DOHH2 (cell line): ENCODE data around the gene PPARA.

ENCODE experiments used
- H3F3A ChIP-seq: fragments of 200-600 bp; sonication (generic), shearing (Covaris generic); 2 replicates; pipeline ENCODE4 v1.6.0; 2016; ENCODE audit warnings: antibody characterized with exemption, mild to moderate bottlenecking; ENCODE audit not compliant: control insufficient read depth, insufficient read depth
- H3K27ac ChIP-seq: fragments of 200-600 bp; sonication (generic); 2 replicates; pipeline ENCODE4 v1.5.1; 2014; ENCODE audit warnings: low read depth, mild to moderate bottlenecking, low read length, moderate library complexity
- H3K27me3 ChIP-seq: fragments of 200-600 bp; sonication (generic); 2 replicates; pipeline ENCODE4 v1.6.1; 2014; ENCODE audit warnings: mild to moderate bottlenecking, low read length, mixed read lengths; ENCODE audit not compliant: control insufficient read depth
- H3K36me3 ChIP-seq: fragments of 200-600 bp; sonication (generic); 2 replicates; pipeline ENCODE4 v1.6.1; 2014; ENCODE audit warnings: mild to moderate bottlenecking, low read length, moderate library complexity, mixed read lengths; ENCODE audit not compliant: control insufficient read depth
- H3K4me1 ChIP-seq: fragments of 200-600 bp; sonication (generic); 2 replicates; pipeline ENCODE4 v1.6.1; 2014; ENCODE audit warnings: mild to moderate bottlenecking, low read length, mixed read lengths; ENCODE audit not compliant: control insufficient read depth
- H3K4me2 ChIP-seq: fragments of 200-600 bp; sonication (generic); 2 replicates; pipeline ENCODE4 v1.6.0; 2014; ENCODE audit warnings: mild to moderate bottlenecking, low read length, moderate library complexity
- H3K4me3 ChIP-seq: fragments of 200-600 bp; sonication (generic); 2 replicates; pipeline ENCODE4 v1.5.1; 2014; ENCODE audit warnings: mild to moderate bottlenecking, low read length, mixed read lengths
- H3K79me2 ChIP-seq: fragments of 200-600 bp; sonication (generic); 2 replicates; pipeline ENCODE4 v1.6.1; 2014; ENCODE audit warnings: mild to moderate bottlenecking, low read length, mixed read lengths; ENCODE audit not compliant: control insufficient read depth
- H3K9me2 ChIP-seq: fragments of 200-600 bp; sonication (generic); replicated peaks from 2 replicates; pipeline ENCODE4 v1.6.1; 2014; ENCODE audit warnings: mild to moderate bottlenecking, low read length, mixed read lengths; ENCODE audit not compliant: control insufficient read depth
- H3K9me3 ChIP-seq: fragments of 200-600 bp; sonication (generic); 2 replicates; pipeline ENCODE4 v1.6.1; 2014; ENCODE audit warnings: antibody characterized with exemption, low read length, mixed read lengths; ENCODE audit not compliant: control insufficient read depth, insufficient read depth
- H4K20me1 ChIP-seq: fragments of 200-600 bp; sonication (generic); 2 replicates; pipeline ENCODE4 v1.6.0; 2014; ENCODE audit warnings: low read depth, mild to moderate bottlenecking, antibody characterized with exemption, low read length, moderate library complexity; ENCODE audit not compliant: control insufficient read depth, insufficient read depth
- CTCF ChIP-seq: fragments of 200-600 bp; sonication (generic); IDR thresholded peaks from one replicate; pipeline ENCODE4 v1.5.1; 2014; ENCODE audit warnings: antibody characterized with exemption, mild to moderate bottlenecking, low read depth, low read length; ENCODE audit not compliant: poor library complexity, severe bottlenecking
- EZH2phosphoT487 ChIP-seq: fragments of 200-600 bp; sonication (generic); IDR thresholded peaks from 2 replicates; pipeline ENCODE4 v1.6.1; 2017; ENCODE audit warnings: borderline replicate concordance, mild to moderate bottlenecking, antibody characterized with exemption, low read length, moderate library complexity, mixed read lengths

Gene PPARA

GRCh38 chr22:46290121-46290842, 140.0 kb downstream of the PPARA start:
- Histone ChIP-seq H3K27me3 (no peaks in the 10 kb centered on the region), H3K9me3 (no peaks in the 10 kb centered on the region), H3K4me2 (no peak overlapping the region), H3K79me2 (peaks cover under 1% of the 10 kb centered on the region; the same call in 1 of the 2 replicates), H3K27ac (no peak overlapping the region), H3K9me2 (no peaks in the 10 kb centered on the region), H3F3A (peaks cover 6% of the 10 kb centered on the region), H3K4me1 (peaks cover 57% of the 10 kb centered on the region), H3K36me3 (no peaks in the 10 kb centered on the region), H4K20me1 (no peaks in the 10 kb centered on the region), H3K4me3 (no peak overlapping the region)
- no peak for TF ChIP-seq CTCF
- no peak for TF ChIP-seq EZH2phosphoT487

- peaks cover 65% of the 10 kb centered on the region for H3K4me1 ChIP-seq
- H3K9me2 ChIP-seq, result no peaks in the 10 kb centered on the region
- H3K4me2 ChIP-seq, result no peak overlapping the region
- H3K36me3 ChIP-seq, result no peaks in the 10 kb centered on the region
- TF ChIP-seq EZH2phosphoT487, result no peak
- H3K27me3 ChIP-seq, result no peaks in the 10 kb centered on the region
- H4K20me1 ChIP-seq, result no peaks in the 10 kb centered on the region
- H3K4me3 ChIP-seq, result no peak overlapping the region
- no peaks in the 10 kb centered on the region for H3K9me3 ChIP-seq
- H3F3A ChIP-seq, result peaks cover 6% of the 10 kb centered on the region
- no peak overlapping the region for H3K27ac ChIP-seq
- peaks cover 9% of the 10 kb centered on the region for H3K79me2 ChIP-seq
Observed at GRCh38 chr22:46290843-46291785, 140.8 kb downstream of the PPARA start.

GRCh38 chr22:46292173-46292572, 141.8 kb downstream of the PPARA start:
- no peak overlapping the region for H3K27ac ChIP-seq
- H3K9me3 ChIP-seq, result no peaks in the 10 kb centered on the region
- peak overlapping the region; percentile 56; the same call in 1 of the 2 replicates for H3K4me2 ChIP-seq
- peaks cover 61% of the 10 kb centered on the region for H3K4me1 ChIP-seq
- H3K36me3 ChIP-seq, result peaks cover 4% of the 10 kb centered on the region
- no peak overlapping the region for H3K4me3 ChIP-seq
- peaks cover 6% of the 10 kb centered on the region for H3F3A ChIP-seq
- no peaks in the 10 kb centered on the region for H3K27me3 ChIP-seq
- TF ChIP-seq EZH2phosphoT487, result no peak
- H3K9me2 ChIP-seq, result no peaks in the 10 kb centered on the region
- H4K20me1 ChIP-seq, result no peaks in the 10 kb centered on the region
- H3K79me2 ChIP-seq, result peaks cover 15% of the 10 kb centered on the region

DNA sequence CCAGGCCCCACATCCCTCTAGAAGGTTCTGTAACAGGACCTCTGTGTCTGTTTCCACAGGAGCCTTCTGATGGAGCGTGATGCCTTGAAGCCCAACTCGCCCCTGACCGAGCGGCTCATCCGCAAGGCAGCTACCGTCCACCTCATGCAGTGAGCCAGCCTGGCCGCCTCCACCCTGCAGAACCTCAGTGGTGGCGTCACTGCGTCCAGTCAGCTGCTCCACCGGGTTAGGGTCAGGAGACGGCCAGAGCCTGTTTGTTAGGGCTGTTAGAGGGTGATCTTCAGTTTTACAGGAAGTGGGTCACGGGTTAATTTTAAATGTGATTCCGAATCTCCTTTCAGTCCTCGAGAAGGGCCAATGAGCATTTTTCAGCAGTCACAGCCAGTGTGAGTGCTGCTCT, 142.4 kb downstream of the PPARA start:
- TF ChIP-seq CTCF, result no peak
- no peak for TF ChIP-seq EZH2phosphoT487
- H3K79me2 ChIP-seq, result peaks cover 20% of the 10 kb centered on the region
- H4K20me1 ChIP-seq, result no peaks in the 10 kb centered on the region
- peaks cover 6% of the 10 kb centered on the region for H3F3A ChIP-seq
- H3K9me2 ChIP-seq, result no peaks in the 10 kb centered on the region
- peak overlapping the region; percentile 56 for H3K4me2 ChIP-seq
- peak overlapping the region; percentile 32; the same call in 1 of the 2 replicates for H3K4me3 ChIP-seq
- H3K9me3 ChIP-seq, result no peaks in the 10 kb centered on the region
- peak overlapping the region; percentile 47; the same call in 1 of the 2 replicates for H3K27ac ChIP-seq
- no peaks in the 10 kb centered on the region for H3K27me3 ChIP-seq
- peaks cover 10% of the 10 kb centered on the region for H3K36me3 ChIP-seq
- peaks cover 55% of the 10 kb centered on the region for H3K4me1 ChIP-seq
